HepG2 (cell line): ENCODE data around the gene TIAM2. TPM values are rescaled to one million over a fixed set of nuclear protein-coding genes. Genes with fewer than 3 reads are reported as not detected.

Experiments
- KLF13 ChIP-seq: sonication (generic); formaldehyde crosslinking; IDR thresholded peaks from 2 replicates; pipeline ENCODE4 v1.4.0; 2020; ENCODE audit warnings: mild to moderate bottlenecking, missing genetic modification reagents
- NCOA2 ChIP-seq: sonication (generic); formaldehyde crosslinking; IDR thresholded peaks from 2 replicates; pipeline ENCODE4 v1.8.0; 2022; ENCODE audit warnings: inconsistent platforms
- ONECUT2 ChIP-seq: sonication (generic); formaldehyde crosslinking; IDR thresholded peaks from 2 replicates; pipeline ENCODE4 v1.4.0; 2020; ENCODE audit warnings: missing genetic modification reagents
- RFX3 ChIP-seq: IDR thresholded peaks from 2 replicates; pipeline ENCODE4 v1.6.1; 2016; ENCODE audit warnings: missing biosample characterization, missing genetic modification reagents
- RFX5 ChIP-seq: IDR thresholded peaks from 2 replicates; pipeline ENCODE4 v1.6.1; 2011; ENCODE audit warnings: low read depth, low read length, improper control_type of control experiment
- SMC3 ChIP-seq: IDR thresholded peaks from 2 replicates; pipeline ENCODE4 v1.6.1; 2011; ENCODE audit warnings: low read length, improper control_type of control experiment
- SP5 ChIP-seq: IDR thresholded peaks from 2 replicates; pipeline ENCODE4 v1.6.1; 2016; ENCODE audit warnings: low read depth, borderline replicate concordance
- ZBTB20 ChIP-seq: sonication (generic); formaldehyde crosslinking; IDR thresholded peaks from 2 replicates; pipeline ENCODE4 v1.8.1; 2023; ENCODE audit warnings: missing genetic modification reagents, low read depth, mild to moderate bottlenecking, borderline replicate concordance
- ZNF543 ChIP-seq: sonication (generic); formaldehyde crosslinking; IDR thresholded peaks from 2 replicates; pipeline ENCODE4 v1.4.0; 2020; ENCODE audit warnings: mild to moderate bottlenecking, missing genetic modification reagents
- ZNF567 ChIP-seq: sonication (generic); formaldehyde crosslinking; IDR thresholded peaks from 2 replicates; pipeline ENCODE4 v1.8.1; 2023; ENCODE audit warnings: mild to moderate bottlenecking, missing genetic modification reagents, borderline replicate concordance
- ZNF775 ChIP-seq: sonication (generic); formaldehyde crosslinking; IDR thresholded peaks from 2 replicates; pipeline ENCODE4 v1.4.0; 2020; ENCODE audit warnings: missing genetic modification reagents, mild to moderate bottlenecking, moderate library complexity, borderline replicate concordance
- polyA plus RNA-seq, 8 experiments: library from polyadenylated mRNA; depleted of rRNA in 3 of 8; stranded (reverse) in 7 of 8; unstranded in 1 of 8; fragments of >200 nt; fragmentation: Illumina TruSeq in 4 of 8; extraction: Trizol in 4 of 8; gene quantifications; 2 replicates each; pipeline versions ENCODE4 v1.2.1 to v1.2.3, GENCODE V29; 2011 to 2016; ENCODE audit warnings: low read depth in 4 of 8, missing spikeins in 1 of 8, mixed read lengths in 1 of 8; ENCODE audit not compliant: insufficient read depth in 1 of 8
- total RNA-seq, 5 experiments: library from RNA; depleted of rRNA; stranded (reverse); fragments of >200 nt; fragmentation: Illumina TruSeq; extraction: Trizol; gene quantifications; 2 replicates each; pipeline ENCODE4 v1.2.3, GENCODE V29; 2016; ENCODE audit warnings: low read depth in 1 of 5
- TF ChIP-seq, protein P1 (sequence below), 2 experiments: sonication (generic) in 1 of 2; formaldehyde crosslinking in 1 of 2; IDR thresholded peaks; 2 replicates each; pipeline versions ENCODE4 v1.4.0 to v1.6.1; 2018 to 2020; ENCODE audit warnings: missing genetic modification reagents in 2 of 2, borderline replicate concordance in 1 of 2, low read depth in 1 of 2, mild to moderate bottlenecking in 1 of 2, missing biosample characterization in 1 of 2
- TF ChIP-seq, protein P2 (sequence below): sonication (generic); formaldehyde crosslinking; IDR thresholded peaks from 2 replicates; pipeline ENCODE4 v1.8.0; 2022; ENCODE audit warnings: low read depth, missing genetic modification reagents
- TF ChIP-seq, protein P3 (sequence below): IDR thresholded peaks from 2 replicates; pipeline ENCODE4 v1.6.1; 2018; ENCODE audit warnings: missing genetic modification reagents, mild to moderate bottlenecking, missing compliant biosample characterization
- TF ChIP-seq, protein P4 (sequence below): sonication (generic); formaldehyde crosslinking; IDR thresholded peaks from 2 replicates; pipeline ENCODE4 v1.9.0; 2021; ENCODE audit warnings: missing genetic modification reagents, mild to moderate bottlenecking, borderline replicate concordance
- TF ChIP-seq, protein P5 (sequence below): sonication (generic); IDR thresholded peaks from 2 replicates; pipeline ENCODE4 v1.6.1; 2016; ENCODE audit warnings: low read depth, borderline replicate concordance

The TIAM2 gene
- total and polyA plus RNA-seq, 2 of the 13 experiments (the other 11 are each of a cell fraction or from before 2014, with no cell fraction given): 4.1 to 4.5 TPM

DNA sequence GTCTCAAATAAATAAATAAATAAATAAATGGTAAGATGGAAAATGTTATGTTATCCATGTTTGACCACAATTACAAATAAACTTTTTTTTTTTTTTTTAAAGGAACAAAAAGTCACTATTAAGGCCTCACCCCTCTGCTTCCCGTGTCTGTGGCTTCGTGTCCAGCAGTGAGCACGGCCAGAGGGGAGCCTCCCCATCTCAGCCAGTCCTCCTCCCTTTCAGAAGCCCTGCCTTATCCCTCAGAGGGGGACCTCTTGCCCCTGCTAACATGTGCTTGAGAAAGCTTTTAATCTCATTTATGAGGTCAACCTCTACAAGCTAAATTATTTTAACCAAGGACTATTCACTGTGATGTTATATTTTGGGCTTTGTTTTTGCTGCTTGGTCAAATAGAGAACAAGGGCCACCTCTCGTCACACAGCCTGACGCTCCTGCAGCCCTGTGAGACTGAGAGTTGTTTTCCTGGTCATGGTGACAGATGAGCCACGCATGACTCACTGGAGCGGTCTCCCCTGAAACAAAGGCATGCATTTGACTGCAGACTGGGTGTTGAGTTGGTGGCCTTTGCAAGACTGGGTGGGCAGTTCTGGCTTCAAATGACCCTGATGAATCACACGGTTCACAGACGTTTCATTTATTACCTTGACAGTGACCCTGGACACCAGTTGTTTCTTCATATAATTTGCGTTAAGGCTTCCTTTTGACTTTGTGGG is 131.8 kb downstream of the TIAM2 start (continued):
- TF ChIP-seq, protein P1, sequence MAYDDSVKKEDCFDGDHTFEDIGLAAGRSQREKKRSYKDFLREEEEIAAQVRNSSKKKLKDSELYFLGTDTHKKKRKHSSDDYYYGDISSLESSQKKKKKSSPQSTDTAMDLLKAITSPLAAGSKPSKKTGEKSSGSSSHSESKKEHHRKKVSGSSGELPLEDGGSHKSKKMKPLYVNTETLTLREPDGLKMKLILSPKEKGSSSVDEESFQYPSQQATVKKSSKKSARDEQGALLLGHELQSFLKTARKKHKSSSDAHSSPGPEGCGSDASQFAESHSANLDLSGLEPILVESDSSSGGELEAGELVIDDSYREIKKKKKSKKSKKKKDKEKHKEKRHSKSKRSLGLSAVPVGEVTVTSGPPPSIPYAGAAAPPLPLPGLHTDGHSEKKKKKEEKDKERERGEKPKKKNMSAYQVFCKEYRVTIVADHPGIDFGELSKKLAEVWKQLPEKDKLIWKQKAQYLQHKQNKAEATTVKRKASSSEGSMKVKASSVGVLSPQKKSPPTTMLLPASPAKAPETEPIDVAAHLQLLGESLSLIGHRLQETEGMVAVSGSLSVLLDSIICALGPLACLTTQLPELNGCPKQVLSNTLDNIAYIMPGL (CRISPR knock-in tag; IDR thresholded peaks at IDR 0.05; ENCODE audit: borderline replicate concordance in 1 of 2, low read depth in 1 of 2): no peak
- TF ChIP-seq ZNF543 (CRISPR knock-in tag): no peak
- TF ChIP-seq ONECUT2: no peak
- no peak for TF ChIP-seq SP5 (CRISPR knock-in tag)
- TF ChIP-seq, protein P2, sequence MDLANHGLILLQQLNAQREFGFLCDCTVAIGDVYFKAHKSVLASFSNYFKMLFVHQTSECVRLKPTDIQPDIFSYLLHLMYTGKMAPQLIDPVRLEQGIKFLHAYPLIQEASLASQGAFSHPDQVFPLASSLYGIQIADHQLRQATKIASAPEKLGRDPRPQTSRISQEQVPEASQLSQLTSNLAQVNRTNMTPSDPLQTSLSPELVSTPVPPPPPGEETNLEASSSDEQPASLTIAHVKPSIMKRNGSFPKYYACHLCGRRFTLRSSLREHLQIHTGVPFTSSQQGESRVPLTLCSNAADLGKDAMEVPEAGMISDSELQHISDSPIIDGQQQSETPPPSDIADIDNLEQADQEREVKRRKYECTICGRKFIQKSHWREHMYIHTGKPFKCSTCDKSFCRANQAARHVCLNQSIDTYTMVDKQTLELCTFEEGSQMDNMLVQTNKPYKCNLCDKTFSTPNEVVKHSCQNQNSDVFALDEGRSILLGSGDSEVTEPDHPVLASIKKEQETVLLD (CRISPR knock-in tag): no peak
- peak; percentile 96 for TF ChIP-seq RFX5
- TF ChIP-seq ZBTB20: no peak
- TF ChIP-seq, protein P3, sequence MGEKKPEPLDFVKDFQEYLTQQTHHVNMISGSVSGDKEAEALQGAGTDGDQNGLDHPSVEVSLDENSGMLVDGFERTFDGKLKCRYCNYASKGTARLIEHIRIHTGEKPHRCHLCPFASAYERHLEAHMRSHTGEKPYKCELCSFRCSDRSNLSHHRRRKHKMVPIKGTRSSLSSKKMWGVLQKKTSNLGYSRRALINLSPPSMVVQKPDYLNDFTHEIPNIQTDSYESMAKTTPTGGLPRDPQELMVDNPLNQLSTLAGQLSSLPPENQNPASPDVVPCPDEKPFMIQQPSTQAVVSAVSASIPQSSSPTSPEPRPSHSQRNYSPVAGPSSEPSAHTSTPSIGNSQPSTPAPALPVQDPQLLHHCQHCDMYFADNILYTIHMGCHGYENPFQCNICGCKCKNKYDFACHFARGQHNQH (CRISPR knock-in tag): 0 out of 2 replicates have a peak, but pooled peaks have one; percentile 19
- no peak for TF ChIP-seq RFX3 (CRISPR knock-in tag)
- TF ChIP-seq, protein P4, sequence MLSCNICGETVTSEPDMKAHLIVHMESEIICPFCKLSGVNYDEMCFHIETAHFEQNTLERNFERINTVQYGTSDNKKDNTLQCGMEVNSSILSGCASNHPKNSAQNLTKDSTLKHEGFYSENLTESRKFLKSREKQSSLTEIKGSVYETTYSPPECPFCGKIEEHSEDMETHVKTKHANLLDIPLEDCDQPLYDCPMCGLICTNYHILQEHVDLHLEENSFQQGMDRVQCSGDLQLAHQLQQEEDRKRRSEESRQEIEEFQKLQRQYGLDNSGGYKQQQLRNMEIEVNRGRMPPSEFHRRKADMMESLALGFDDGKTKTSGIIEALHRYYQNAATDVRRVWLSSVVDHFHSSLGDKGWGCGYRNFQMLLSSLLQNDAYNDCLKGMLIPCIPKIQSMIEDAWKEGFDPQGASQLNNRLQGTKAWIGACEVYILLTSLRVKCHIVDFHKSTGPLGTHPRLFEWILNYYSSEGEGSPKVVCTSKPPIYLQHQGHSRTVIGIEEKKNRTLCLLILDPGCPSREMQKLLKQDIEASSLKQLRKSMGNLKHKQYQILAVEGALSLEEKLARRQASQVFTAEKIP (CRISPR knock-in tag): no peak
- TF ChIP-seq ZNF567 (CRISPR knock-in tag): no peak
- no peak for TF ChIP-seq ZNF775 (CRISPR knock-in tag)
- no peak for TF ChIP-seq NCOA2 (CRISPR knock-in tag)
- TF ChIP-seq, protein P5, sequence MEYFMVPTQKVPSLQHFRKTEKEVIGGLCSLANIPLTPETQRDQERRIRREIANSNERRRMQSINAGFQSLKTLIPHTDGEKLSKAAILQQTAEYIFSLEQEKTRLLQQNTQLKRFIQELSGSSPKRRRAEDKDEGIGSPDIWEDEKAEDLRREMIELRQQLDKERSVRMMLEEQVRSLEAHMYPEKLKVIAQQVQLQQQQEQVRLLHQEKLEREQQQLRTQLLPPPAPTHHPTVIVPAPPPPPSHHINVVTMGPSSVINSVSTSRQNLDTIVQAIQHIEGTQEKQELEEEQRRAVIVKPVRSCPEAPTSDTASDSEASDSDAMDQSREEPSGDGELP: no peak
- TF ChIP-seq SMC3: no peak
- TF ChIP-seq KLF13 (CRISPR knock-in tag): no peak
